ENCODE results near the gene FBXO8.
"Not testable (repeated sequence)": the region's sequence is repeated elsewhere in the genome, so short reads cannot be mapped to it uniquely, and the experiment has no call there.

The FBXO8 gene, protein sequence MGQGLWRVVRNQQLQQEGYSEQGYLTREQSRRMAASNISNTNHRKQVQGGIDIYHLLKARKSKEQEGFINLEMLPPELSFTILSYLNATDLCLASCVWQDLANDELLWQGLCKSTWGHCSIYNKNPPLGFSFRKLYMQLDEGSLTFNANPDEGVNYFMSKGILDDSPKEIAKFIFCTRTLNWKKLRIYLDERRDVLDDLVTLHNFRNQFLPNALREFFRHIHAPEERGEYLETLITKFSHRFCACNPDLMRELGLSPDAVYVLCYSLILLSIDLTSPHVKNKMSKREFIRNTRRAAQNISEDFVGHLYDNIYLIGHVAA
- 21.5 to 30.0 reads per million in 2 experiments for total RNA-seq

DNA sequence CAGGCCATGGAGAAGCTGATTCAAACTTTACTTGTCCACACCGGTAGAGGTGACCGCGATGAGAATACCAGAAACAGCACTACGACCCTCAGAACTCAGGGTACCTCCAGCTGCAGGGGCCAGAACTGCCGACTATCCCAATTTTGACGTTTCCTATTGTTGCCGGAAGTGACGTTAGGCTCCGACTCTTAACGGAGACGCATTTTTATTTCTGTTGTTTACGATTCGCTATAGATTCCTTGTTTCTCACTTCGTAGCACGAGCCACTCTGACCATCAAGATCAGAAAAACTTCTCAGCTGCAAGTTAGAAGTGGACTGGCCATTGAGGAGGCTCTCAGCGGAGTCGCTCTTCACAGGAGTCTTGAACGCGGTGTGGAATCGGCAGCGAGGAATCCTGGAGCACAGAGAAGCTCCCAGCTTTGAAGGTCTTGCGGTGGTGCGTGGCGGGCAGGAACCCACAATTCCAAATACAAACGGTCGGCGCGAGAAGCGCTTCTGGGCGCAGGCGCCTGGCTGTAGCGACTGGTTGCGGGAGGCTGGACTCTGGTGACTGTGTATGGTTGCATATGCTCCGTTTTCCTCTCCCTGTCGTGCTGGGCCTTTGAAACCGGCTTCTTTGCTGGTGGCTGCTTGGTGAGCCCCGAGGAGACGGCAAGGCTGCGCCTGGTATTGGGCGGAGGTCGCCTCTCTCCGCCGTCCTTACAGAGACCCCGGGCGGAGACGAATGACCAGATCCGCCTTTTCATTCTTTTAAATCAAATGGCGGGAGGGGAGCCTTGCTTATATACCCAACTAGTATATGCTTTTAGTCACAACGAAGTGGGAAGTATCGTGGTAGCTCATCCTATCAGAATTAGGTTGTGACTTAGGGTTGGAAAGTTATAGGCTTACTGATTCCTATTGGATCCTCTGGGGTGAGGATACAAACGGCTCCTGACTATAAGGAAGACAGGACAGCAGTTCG, at the start of gene FBXO8, which contains the start of gene CEP44:
TSS of gene FBXO8 (minus strand) at position 161 of the 965 bp plus-strand sequence. CDS start 20,575 bp downstream, outside the sequence.
TSS of gene CEP44 (plus strand) at position 405 of the 965 bp plus-strand sequence. CDS start 15,211 bp downstream, outside the sequence.
- DNase-seq (ENCODE audit: low read depth) = peak; percentile 57

DNA sequence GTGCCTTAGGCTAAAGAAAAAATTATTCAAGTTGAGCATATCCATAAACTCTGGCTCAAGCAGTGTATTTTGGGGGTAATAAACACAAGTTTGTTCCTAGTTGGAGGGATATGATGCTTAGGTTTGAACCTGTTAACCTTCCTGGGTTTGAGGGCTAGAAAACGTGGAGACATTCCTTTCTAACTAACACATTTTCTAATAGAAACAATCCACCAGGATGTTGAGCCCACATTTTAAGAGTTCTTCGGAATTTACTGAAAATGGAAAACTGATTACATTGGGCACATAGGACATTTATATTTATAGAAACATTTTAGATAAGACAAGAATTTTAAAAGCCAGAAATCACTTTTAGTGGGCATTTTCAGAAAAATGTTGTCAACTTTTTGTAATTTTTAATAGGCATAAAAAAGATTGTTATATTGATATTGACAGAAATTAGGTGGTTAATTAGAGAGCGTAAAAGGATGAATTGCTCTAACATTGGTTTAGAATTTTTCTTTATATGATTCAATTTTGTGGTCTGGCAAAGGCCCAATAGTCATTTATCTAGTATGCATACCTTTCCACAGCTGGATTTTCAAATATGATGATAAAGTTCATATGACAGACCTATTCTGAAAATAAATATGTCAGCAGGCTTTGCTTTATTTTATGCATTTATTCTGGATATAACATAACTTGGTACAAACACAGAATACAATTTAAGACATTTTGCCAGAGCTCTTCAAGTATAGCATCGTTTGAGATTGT, 49.5 kb upstream of the FBXO8 start:
- DNase-seq (ENCODE audit: low read depth) = no peak

DNA sequence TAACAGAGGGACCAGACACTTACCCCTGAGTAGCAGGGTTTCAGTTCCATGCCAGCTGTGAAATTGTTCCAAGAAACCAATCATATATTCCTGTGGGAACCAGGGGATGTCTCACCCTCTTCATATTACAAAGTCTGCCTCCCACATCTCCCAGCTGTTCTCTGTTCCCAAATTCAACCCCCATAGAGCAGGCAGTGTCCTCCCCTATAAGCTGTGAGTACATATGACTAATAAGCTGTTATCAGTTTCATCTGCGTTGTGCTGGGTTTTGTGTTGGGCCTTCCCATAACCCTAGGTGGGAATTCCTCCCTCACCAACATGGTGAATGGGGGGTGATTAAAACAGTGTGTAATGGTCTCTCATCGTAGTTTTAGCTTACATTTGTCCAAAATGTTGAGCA, 41.3 kb upstream of the FBXO8 start:
- DNase-seq (ENCODE audit: low read depth) = no peak

DNA sequence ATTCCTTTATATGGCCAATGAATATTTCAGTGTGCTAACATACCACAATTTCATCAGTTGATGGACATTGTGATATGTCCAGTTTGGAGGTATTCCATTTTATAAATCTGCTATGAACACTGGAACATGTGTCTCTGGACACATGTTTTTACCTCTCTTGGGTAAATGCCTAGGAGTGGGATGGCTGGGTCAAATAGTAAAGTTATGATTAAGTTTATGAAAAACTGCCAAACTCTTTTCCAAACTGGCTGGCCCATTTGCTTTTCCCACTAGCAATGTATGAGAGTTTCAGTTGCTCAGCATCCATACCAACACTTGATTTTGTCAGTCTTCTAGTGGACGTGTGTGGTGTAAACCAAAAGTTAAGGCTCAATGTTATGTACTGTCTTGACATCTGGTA, 40.8 kb upstream of the FBXO8 start:
- DNase-seq (ENCODE audit: low read depth) = no peak

DNA sequence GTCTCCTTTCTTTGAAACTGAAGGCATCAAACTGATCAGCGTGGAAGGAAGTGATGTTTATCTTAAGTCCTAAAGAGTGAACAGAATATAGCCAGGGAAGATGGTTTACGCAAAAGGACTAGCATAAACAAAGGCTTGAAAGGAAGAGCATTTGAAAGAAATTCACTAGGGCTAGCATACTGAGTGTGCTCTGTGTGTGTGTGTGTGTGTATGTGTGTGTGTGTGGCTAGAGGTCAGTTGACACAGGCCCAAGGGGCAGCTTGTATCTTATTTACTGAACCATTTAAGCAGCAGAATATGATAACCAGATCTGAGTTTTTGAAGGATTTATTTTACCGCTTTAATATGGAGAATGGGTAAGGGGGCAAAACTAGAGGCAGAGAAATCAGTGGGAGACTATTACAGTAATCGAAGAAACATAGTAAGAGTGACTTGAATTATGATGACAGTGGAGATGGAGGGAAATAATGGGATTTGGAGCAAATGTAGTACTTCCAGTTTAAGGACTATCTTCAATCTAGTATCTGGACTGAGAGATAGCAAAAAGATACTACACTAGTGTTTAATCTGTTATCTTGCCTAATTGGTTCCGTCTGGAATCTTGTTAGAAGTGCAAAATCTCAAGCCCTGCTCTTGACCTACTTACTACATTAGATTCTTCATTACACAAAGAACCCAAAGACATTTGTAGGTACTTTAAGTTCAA, 37.2 kb upstream of the FBXO8 start:
- DNase-seq (ENCODE audit: low read depth) = no peak

DNA sequence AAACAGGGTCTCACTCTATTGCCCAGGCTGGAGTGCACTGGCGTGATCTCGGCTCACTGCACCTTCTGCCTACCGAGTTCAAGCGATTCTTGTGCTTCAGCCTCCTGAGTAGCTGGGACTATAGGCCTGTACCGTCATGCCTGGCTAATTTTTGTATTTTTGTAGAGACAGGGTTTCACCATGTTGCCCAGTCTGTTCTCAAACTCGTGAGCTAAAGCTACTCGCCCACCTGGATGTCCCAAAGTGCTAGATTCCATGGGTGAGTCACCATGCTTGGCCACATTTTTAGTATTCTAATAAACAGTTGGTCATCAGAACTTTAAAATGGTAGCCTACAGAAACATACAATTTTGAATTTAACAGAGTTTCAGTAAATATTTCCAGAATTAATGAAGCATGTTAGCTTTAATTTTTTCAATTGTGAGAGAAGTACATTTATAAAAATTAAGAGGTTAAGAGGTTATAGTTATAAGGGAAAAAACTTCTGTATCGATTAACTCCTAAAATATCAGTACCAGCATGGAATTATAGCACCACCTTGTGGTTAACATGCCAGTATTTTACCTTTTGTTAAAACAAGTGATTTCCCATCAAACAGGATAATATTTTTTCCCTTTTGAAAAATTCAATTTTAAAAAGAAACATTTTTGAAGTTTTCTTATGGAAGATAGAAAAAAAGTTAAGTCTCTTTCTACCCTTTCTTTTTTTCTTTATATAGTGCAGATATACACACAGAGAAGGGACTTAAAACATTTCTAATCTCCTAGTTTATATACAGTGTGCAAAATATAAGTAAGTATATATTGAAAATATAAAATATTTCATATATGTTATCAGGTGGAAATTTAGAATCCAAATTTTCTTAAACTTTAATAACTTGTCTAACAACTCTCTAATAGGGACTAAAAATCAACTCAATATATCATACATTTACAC, 35.6 kb upstream of the FBXO8 start:
- DNase-seq (ENCODE audit: low read depth) = no peak

DNA sequence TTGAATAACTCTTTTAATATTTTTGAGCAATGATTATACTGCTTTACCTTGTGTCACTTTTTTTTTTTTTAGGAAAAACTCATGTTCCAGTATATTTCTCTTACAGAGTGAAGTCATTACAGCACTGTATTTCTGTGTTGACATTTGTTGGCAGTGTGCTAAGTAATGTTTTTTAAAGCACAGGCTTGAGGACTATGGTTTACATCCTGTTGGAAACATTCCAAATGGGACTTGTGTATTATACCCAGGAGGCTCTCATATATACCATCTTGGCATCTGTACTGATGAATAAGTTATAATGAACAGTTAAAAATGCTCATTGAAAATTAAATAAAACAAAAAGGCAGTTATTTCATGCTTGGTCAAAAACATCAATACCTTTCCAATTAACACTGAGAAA, 34.1 kb upstream of the FBXO8 start:
- no peak for DNase-seq (ENCODE audit: low read depth)

DNA sequence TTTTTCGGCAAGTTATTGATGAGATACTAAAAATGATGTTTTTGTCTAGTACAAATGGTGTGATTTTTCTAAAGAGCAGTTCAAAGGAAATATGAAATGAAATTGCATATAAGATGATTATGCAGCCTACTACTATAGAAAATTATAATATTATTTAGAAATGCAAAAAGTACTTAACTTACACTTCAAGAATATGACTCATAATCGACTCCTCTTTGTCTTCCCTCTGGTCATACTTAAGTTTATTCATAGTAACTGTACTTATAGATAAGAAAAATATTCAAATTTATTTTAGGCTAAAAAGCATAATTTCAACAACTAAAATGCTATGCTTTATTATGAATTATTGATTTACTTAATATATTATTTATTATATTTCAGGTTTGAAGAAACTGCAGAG, 33.5 kb upstream of the FBXO8 start:
- DNase-seq (ENCODE audit: low read depth) = no peak

DNA sequence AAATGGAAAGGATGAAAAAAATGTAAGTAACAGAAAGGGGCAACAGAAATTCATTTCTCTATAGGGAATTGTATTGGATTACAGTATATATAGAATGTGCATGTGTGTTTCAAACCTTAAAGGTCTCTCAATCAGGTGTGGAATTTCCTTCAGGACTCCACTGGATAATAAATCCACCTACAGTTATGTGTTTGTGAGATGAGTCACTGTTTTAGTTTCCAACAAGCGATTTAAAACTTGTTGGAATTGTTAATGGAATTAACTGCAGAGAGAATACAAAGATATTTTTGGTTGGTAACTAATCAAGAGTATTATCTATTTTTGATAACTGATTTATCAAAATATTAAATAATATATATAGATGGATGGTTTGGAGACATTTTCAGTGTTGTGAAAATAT, 33.1 kb upstream of the FBXO8 start:
- no peak for DNase-seq (ENCODE audit: low read depth)

DNA sequence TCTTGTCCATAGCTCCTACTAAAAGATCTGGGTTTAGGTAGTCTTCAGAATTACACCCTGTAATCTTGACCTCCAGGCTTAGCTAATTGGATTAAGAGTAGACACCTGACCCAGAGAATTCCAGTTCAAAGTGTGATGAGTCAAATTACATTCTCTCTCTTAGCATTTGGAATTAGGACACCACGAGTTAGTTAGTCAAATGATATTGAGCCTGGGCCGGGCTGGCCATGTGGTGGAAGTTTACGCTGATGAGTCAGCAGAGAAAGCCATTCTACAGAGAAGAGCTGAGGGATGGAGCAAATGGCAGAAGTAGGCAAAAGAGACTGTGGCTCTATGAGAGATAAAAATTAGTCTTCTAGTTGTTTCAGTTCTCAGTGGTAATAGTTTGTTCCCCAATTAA, 31.3 kb upstream of the FBXO8 start:
- no peak for DNase-seq (ENCODE audit: low read depth)

DNA sequence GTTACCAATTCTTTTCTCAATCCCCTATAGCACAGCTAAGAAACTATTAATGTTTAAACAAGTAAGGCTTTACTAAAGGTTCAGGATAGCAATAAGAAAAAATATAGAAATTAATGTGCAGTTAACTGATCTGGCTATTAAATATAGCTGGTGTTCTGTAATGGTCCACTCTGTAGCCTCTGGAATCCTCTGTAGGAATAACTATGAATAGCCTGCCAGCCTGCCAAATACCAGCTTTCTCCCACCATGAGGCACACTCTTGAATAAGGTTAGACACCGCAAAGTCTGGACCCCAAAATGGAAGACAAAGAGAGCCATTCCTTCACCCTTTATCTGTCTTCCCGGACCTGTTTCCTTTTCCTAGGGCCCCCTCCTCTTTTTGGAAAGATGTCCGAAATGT, 30.8 kb upstream of the FBXO8 start:
- no peak for DNase-seq (ENCODE audit: low read depth)

DNA sequence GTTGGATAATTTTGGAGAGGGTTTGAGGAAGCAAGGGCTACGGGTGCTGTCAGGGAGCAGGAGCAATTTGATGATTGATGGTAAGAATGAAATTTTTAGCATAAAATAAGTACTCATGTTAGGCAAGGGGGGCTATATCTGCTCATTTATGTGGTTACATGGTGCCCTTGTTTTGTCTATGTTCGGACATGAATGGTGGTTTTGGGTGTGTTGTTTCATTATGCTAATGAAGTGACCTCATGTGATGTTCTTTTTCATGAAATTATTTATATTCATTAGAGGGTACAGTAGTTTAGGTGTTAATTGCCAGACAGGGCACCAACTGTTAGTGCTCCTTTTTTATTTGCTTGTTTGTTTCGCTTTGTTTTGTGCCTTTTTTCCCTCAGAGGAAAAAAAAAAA, 29.5 kb upstream of the FBXO8 start:
- no peak for DNase-seq (ENCODE audit: low read depth)

DNA sequence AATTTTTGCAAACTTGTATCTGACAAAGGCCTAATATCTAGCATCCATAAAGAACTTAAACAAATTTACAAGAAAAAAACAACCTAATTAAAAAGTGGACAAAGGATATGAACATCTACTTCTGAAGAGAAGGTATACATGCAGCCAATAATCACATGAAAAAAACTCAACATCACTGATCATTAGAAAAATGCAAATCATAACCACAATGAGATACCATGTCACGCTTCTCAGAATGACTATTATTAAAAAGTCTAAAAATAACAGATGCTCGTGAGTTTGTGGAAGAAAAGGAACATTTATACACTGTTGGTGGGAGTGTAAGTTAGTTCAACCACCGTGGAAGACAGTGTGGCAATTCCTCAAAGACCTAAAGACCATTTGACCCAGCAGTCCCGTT, 24.2 kb upstream of the FBXO8 start:
- DNase-seq (ENCODE audit: low read depth) = no peak

DNA sequence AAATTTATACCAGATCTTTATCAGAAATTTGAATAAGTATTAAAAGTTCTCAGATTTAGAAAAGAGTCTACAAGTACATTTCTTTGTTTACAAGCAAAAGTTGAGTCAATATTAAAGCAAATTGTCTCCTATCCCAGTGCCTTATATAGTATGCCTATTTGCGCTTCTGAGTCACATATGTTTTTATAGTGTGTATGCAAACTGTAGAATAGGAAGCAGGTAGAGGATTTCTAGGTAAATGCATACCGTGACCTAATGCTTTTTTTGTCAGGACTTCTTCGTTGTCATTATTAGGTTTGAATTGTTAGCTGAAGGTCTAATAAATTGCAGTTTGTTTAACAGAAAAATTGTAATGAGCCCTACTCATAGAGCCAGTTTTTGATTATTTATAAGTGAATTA, 22.5 kb upstream of the FBXO8 start:
- DNase-seq (ENCODE audit: low read depth) = no peak

DNA sequence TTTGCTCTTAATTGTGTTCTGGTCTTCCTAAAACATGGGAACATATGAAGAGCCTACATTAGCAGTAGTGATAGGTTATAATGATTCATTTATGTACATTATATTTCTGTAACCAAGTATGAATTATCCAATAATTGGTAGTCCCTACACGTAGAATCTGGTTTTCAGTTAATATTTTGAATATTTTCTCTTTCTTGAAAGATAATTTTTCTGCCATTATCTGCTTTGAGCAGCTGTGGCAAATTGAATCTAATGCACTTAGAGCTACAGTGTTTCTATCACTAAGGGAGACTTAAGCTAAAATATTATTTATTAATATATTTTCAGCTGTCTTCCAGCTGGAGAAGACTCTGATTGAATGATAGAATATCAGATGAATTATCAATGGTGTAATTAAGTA, 21.2 kb upstream of the FBXO8 start:
- no peak for DNase-seq (ENCODE audit: low read depth)

DNA sequence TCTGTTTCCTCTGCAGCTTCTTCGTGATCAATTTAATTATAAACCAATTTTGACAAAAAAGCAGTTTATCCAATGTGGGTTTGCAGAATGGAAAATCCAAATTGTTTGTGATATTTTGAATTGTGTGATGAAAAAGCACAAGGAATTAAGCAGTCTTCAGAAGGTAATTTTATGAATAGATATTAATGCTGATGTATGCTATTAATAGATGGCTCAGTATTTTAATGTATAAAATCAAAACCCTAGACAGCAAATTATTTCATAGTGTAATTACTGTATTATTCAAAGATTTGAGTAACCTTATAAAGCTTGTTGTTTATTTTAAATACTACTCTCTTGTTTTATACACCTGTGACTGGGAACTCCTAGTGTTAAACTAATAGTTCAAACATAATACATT, 20.2 kb upstream of the FBXO8 start:
- DNase-seq (ENCODE audit: low read depth) = no peak

DNA sequence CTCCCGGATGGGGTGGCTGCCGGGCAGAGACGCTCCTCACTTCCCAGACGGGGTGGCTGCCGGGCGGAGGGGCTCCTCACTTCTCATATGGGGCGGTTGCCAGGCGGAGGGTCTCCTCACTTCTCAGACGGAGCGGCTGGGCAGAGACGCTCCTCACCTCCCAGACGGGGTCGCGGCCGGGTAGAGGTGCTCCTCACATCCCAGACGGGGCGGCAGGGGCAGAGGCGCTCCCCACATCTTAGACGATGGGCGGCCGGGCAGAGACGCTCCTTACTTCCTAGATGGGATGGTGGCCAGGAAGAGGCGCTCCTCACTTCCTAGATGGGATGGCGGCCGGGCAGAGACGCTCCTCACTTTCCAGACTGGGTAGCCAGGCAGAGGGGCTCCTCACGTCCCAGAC, 11.7 kb upstream of the FBXO8 start:
- not testable (repeated sequence) for DNase-seq (ENCODE audit: low read depth)

DNA sequence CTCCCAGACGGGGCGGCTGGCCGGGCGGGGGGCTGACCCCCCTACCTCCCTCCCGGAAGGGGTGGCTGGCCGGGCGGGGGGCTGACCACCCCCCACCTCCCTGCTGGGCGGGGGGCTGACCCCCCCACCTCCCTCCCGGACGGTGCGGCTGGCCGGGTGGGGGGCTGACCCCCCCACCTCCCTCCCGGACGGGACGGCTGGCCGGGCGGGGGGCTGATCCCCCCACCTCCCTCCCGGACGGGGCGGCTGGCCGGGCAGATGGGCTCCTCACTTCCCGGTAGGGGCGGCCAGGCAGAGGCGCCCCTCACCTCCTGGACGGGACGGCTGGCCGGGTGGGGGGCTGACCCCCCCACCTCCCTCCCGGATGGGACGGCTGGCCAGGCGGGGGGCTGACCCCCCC, 11.2 kb upstream of the FBXO8 start:
- not testable (repeated sequence) for DNase-seq (ENCODE audit: low read depth)

DNA sequence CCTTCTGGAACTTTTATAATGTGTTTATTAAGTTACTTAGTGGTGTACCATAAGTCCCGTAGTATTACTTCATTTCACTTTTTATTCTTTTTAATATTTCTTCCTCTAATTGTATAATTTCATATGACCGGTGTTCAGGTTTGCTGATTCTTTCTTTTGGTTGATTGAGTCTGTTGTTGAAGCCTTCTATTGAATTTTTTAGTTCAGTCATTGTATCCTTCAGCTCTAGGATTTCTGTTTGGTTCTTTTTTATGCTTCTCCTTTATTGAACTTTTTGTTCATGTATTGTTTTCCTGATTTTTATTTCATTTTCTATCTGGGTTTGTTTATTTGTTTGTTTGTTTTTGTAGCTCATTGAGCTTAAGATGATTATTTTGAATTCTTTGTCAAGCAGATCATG, 9.0 kb upstream of the FBXO8 start:
- DNase-seq (ENCODE audit: low read depth) = no peak

DNA sequence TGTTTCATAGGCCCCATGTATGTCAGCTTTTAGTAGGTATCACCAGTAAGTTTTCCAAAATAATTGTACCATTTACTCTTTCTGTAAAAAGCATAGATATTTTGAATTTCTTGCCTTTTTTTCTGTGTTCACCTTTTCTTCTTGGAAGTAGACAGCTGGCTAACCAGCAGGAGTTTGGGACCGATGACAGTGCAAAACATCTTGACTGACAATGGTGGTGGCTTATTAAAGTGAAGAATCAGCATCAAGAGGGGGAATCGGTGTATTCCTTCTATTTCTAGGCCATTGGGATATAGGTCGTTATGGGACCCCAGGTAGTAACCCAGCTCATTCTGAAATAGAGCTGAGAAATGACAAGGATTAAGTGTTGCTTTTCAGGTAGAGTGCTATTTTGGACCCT, 3.4 kb upstream of the FBXO8 start:
- DNase-seq (ENCODE audit: low read depth) = no peak

Measured in T follicular helper cell (primary cell).